Stimulated activated CD4-positive, alpha-beta T cell treated with anti-CD3 and anti-CD28 coated beads, TNF-alpha, amount 100 ng/mL, for 4 hours (primary cell): ENCODE results near the gene PDE6C.

Experiments used
- DNase-seq, 3 experiments: peaks; one replicate each; pipeline ENCODE4 v3.0.0-alpha.2; 2020; ENCODE audit warnings: low read depth in 3 of 3

Gene PDE6C

GRCh38 chr10:93612311-93612710 is at the start of gene PDE6C:
TSS of gene PDE6C (plus strand) at chr10:93612537. CDS start at chr10:93612726, 189 bp downstream.
- DNase-seq, result no peak

- no peak for DNase-seq
Observed at GRCh38 chr10:93565446-93565845, 46.9 kb upstream of the PDE6C start.

GRCh38 chr10:93566435-93567276 is 45.7 kb upstream of the PDE6C start, which contains the start of gene FFAR4:
TSS of gene FFAR4 (plus strand) at chr10:93566665. CDS start at chr10:93566721, 56 bp downstream.
- DNase-seq, result no peak

GRCh38 chr10:93567277-93568104 is 44.8 kb upstream of the PDE6C start:
- DNase-seq, result no peak

- no peak for DNase-seq
Observed at GRCh38 chr10:93568105-93568390, 44.3 kb upstream of the PDE6C start.

- DNase-seq, result no peak
Observed at GRCh38 chr10:93570383-93570782, 42.0 kb upstream of the PDE6C start.

- DNase-seq, result no peak
Observed at GRCh38 chr10:93572606-93573005, 39.7 kb upstream of the PDE6C start.

- no peak for DNase-seq
Observed at GRCh38 chr10:93573051-93573909, 39.1 kb upstream of the PDE6C start.

GRCh38 chr10:93573924-93574323 is 38.4 kb upstream of the PDE6C start:
- DNase-seq, result no peak

- DNase-seq, result no peak
Observed at GRCh38 chr10:93576888-93577287, 35.4 kb upstream of the PDE6C start.

- DNase-seq, result no peak
Observed at GRCh38 chr10:93577565-93577964, 34.8 kb upstream of the PDE6C start.

GRCh38 chr10:93579089-93579488 is 33.2 kb upstream of the PDE6C start:
- DNase-seq, result no peak

GRCh38 chr10:93579985-93580711 is 32.2 kb upstream of the PDE6C start:
- DNase-seq, result no peak

- no peak for DNase-seq
Observed at GRCh38 chr10:93580828-93581227, 31.5 kb upstream of the PDE6C start.

GRCh38 chr10:93584445-93584844 is 27.9 kb upstream of the PDE6C start:
- DNase-seq, result no peak

- no peak for DNase-seq
Observed at GRCh38 chr10:93589648-93590562, 22.4 kb upstream of the PDE6C start.

GRCh38 chr10:93590638-93591037 is 21.7 kb upstream of the PDE6C start:
- no peak for DNase-seq

GRCh38 chr10:93591065-93591808 is 21.1 kb upstream of the PDE6C start:
- DNase-seq, result no peak

- DNase-seq, result no peak
Observed at GRCh38 chr10:93593254-93593653, 19.1 kb upstream of the PDE6C start.

GRCh38 chr10:93593749-93594148 is 18.6 kb upstream of the PDE6C start:
- DNase-seq, result no peak
